Measurements from ENCODE around the gene GRID1.

Gene GRID1

DNA sequence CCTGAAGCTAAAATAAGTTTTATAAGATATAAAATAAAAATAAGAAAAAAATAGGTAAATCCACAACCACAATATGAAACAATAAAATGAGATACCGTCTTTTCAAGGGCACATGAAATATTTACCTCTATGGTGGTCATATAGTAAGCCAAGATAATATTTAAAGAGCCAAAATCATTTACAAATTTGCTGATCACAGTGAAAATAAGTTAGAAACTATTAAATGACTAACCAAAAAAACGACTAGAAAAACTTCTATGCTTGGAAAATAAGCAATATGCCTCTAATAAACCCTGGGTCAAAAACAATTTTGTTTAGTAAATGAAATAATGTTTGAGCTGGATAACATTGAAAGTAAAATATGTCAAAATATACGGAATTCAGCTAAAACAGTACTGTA is 535.2 kb downstream of the GRID1 start:
- Histone ChIP-seq H3K14ac (ENCODE audit: low read length in 2 of 2) (no peak overlapping the region), H3K23ac (ENCODE audit: low read length in 2 of 2) (no peak overlapping the region), H2AK5ac (ENCODE audit: low read length, severe bottlenecking) (no peak overlapping the region), H4K8ac (ENCODE audit: low read length) (no peak overlapping the region), H3K27ac (ENCODE audit: low read length, poor library complexity, severe bottlenecking) (no peak overlapping the region), H4K91ac (ENCODE audit: low read length) (no peak overlapping the region), H3K4me3 (ENCODE audit: insufficient read depth in 1 of 2, low read depth in 1 of 2, low read length in 2 of 2) (no peak overlapping the region), H3K4me1 (ENCODE audit: control insufficient read depth, insufficient read depth, low read depth, low read length) (no peaks in the 10 kb centered on the region), H3K4me2 (ENCODE audit: low read length, poor library complexity, severe bottlenecking) (no peak overlapping the region), H2BK15ac (ENCODE audit: low read depth, poor library complexity, severe bottlenecking) (no peak overlapping the region), H3K4ac (ENCODE audit: low read depth in 1 of 2, low read length in 2 of 2) (no peak overlapping the region), H3K36me3 (ENCODE audit: control insufficient read depth in 1 of 2, insufficient read depth in 2 of 2, low read depth in 1 of 2, low read length in 2 of 2) (no peaks in the 10 kb centered on the region), H2BK12ac (ENCODE audit: low read length in 2 of 2) (no peak overlapping the region), H3K27me3 (ENCODE audit: control insufficient read depth in 1 of 2, insufficient read depth in 1 of 2, low read length in 2 of 2) (no peaks in the 10 kb centered on the region), H3K9ac (ENCODE audit: low read length) (no peak overlapping the region), H3K18ac (ENCODE audit: low read depth in 1 of 2, low read length in 2 of 2) (no peak overlapping the region), H3K9me3 (ENCODE audit: control insufficient read depth, low read length) (peaks cover 48% of the 10 kb centered on the region), H2BK120ac (ENCODE audit: low read depth, low read length) (no peak overlapping the region), H2AFZ (ENCODE audit: low read depth, low read length) (no peak overlapping the region), H3K79me1 (replicated peaks; ENCODE audit: low read length, poor library complexity, severe bottlenecking) (no peaks in the 10 kb centered on the region), H2BK5ac (ENCODE audit: low read depth, low read length, poor library complexity, severe bottlenecking) (no peak overlapping the region)
- WGBS = no CpG with 5 or more reads among the region's 3 CpGs
- DNase-seq = no peak

DNA sequence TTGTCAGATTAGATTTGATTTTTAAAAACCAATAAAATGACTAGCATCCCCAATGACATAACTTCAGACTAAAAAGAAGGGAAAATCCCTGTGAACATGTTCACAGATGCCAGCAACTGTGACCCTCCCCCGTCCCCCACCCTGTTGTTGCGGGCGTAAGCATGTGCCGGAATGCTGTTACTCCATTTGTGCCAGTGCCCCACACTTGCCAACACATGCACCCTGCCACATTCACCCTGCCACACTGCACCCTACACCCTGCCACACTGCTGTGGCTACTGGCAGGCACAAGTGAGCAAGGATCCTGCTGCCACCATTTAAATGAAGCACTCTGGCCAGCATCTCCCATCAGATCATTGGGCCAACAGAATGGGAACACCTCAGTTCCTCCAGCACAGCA is 540.2 kb downstream of the GRID1 start:
- no peak overlapping the region for H2BK15ac ChIP-seq (ENCODE audit: low read depth, poor library complexity, severe bottlenecking)
- H3K23ac ChIP-seq (ENCODE audit: low read length in 2 of 2) = no peak overlapping the region
- H3K4me1 ChIP-seq (ENCODE audit: control insufficient read depth, insufficient read depth, low read depth, low read length) = no peaks in the 10 kb centered on the region
- no peaks in the 10 kb centered on the region for H3K27me3 ChIP-seq (ENCODE audit: control insufficient read depth in 1 of 2, insufficient read depth in 1 of 2, low read length in 2 of 2)
- H3K4me2 ChIP-seq (ENCODE audit: low read length, poor library complexity, severe bottlenecking) = no peak overlapping the region
- 81% methylated on average over 4 of the region's 4 CpGs for WGBS
- peaks cover 23% of the 10 kb centered on the region for H3K9me3 ChIP-seq (ENCODE audit: control insufficient read depth, low read length)
- H2BK5ac ChIP-seq (ENCODE audit: low read depth, low read length, poor library complexity, severe bottlenecking) = no peak overlapping the region
- no peak overlapping the region for H4K8ac ChIP-seq (ENCODE audit: low read length)
- no peaks in the 10 kb centered on the region for H3K36me3 ChIP-seq (ENCODE audit: control insufficient read depth in 1 of 2, insufficient read depth in 2 of 2, low read depth in 1 of 2, low read length in 2 of 2)
- no peak overlapping the region for H2BK120ac ChIP-seq (ENCODE audit: low read depth, low read length)
- no peaks in the 10 kb centered on the region for H3K79me1 ChIP-seq (replicated peaks; ENCODE audit: low read length, poor library complexity, severe bottlenecking)
- no peak for DNase-seq
- H3K27ac ChIP-seq (ENCODE audit: low read length, poor library complexity, severe bottlenecking) = no peak overlapping the region
- H3K4me3 ChIP-seq (ENCODE audit: insufficient read depth in 1 of 2, low read depth in 1 of 2, low read length in 2 of 2) = no peak overlapping the region
- no peak overlapping the region for H2BK12ac ChIP-seq (ENCODE audit: low read length in 2 of 2)
- H2AFZ ChIP-seq (ENCODE audit: low read depth, low read length) = no peak overlapping the region
- no peak overlapping the region for H3K14ac ChIP-seq (ENCODE audit: low read length in 2 of 2)
- no peak overlapping the region for H3K9ac ChIP-seq (ENCODE audit: low read length)
- no peak overlapping the region for H3K18ac ChIP-seq (ENCODE audit: low read depth in 1 of 2, low read length in 2 of 2)
- no peak overlapping the region for H3K4ac ChIP-seq (ENCODE audit: low read depth in 1 of 2, low read length in 2 of 2)
- H2AK5ac ChIP-seq (ENCODE audit: low read length, severe bottlenecking) = no peak overlapping the region
- no peak overlapping the region for H4K91ac ChIP-seq (ENCODE audit: low read length)

DNA sequence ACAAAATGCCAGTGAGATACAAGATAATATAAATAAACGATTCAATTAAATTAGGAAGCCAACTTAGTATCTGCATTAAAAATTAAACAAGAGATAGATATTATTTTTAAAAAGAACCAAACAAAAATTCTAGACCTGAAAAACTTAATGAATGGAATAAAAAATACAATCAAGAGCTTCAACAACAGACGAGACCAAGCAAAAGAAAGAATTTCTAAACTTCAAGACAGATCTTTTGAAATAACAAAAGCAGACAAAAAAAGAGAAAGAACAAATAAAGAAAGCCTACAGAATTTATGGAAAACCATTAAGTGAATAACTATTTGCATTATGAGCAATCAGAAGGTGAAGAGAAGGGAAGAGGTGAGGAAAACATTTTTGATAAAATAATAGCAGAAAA is 555.2 kb downstream of the GRID1 start:
- H2BK12ac ChIP-seq (ENCODE audit: low read length in 2 of 2) = no peak overlapping the region
- H2AK5ac ChIP-seq (ENCODE audit: low read length, severe bottlenecking) = no peak overlapping the region
- H3K4ac ChIP-seq (ENCODE audit: low read depth in 1 of 2, low read length in 2 of 2) = no peak overlapping the region
- no peak overlapping the region for H4K91ac ChIP-seq (ENCODE audit: low read length)
- H3K36me3 ChIP-seq (ENCODE audit: control insufficient read depth in 1 of 2, insufficient read depth in 2 of 2, low read depth in 1 of 2, low read length in 2 of 2) = no peaks in the 10 kb centered on the region
- no CpG with 5 or more reads among the region's 2 CpGs for WGBS
- H3K23ac ChIP-seq (ENCODE audit: low read length in 2 of 2) = no peak overlapping the region
- H3K4me3 ChIP-seq (ENCODE audit: insufficient read depth in 1 of 2, low read depth in 1 of 2, low read length in 2 of 2) = no peak overlapping the region
- H4K8ac ChIP-seq (ENCODE audit: low read length) = no peak overlapping the region
- no peak overlapping the region for H2BK120ac ChIP-seq (ENCODE audit: low read depth, low read length)
- H2BK5ac ChIP-seq (ENCODE audit: low read depth, low read length, poor library complexity, severe bottlenecking) = no peak overlapping the region
- H3K14ac ChIP-seq (ENCODE audit: low read length in 2 of 2) = no peak overlapping the region
- H3K27ac ChIP-seq (ENCODE audit: low read length, poor library complexity, severe bottlenecking) = no peak overlapping the region
- H2BK15ac ChIP-seq (ENCODE audit: low read depth, poor library complexity, severe bottlenecking) = no peak overlapping the region
- no peaks in the 10 kb centered on the region for H3K4me1 ChIP-seq (ENCODE audit: control insufficient read depth, insufficient read depth, low read depth, low read length)
- H3K79me1 ChIP-seq (replicated peaks; ENCODE audit: low read length, poor library complexity, severe bottlenecking) = no peaks in the 10 kb centered on the region
- H3K27me3 ChIP-seq (ENCODE audit: control insufficient read depth in 1 of 2, insufficient read depth in 1 of 2, low read length in 2 of 2) = no peaks in the 10 kb centered on the region
- DNase-seq = no peak
- H2AFZ ChIP-seq (ENCODE audit: low read depth, low read length) = no peak overlapping the region
- no peak overlapping the region for H3K9ac ChIP-seq (ENCODE audit: low read length)
- no peak overlapping the region for H3K4me2 ChIP-seq (ENCODE audit: low read length, poor library complexity, severe bottlenecking)
- H3K18ac ChIP-seq (ENCODE audit: low read depth in 1 of 2, low read length in 2 of 2) = no peak overlapping the region
- peaks cover 35% of the 10 kb centered on the region for H3K9me3 ChIP-seq (ENCODE audit: control insufficient read depth, low read length)

DNA sequence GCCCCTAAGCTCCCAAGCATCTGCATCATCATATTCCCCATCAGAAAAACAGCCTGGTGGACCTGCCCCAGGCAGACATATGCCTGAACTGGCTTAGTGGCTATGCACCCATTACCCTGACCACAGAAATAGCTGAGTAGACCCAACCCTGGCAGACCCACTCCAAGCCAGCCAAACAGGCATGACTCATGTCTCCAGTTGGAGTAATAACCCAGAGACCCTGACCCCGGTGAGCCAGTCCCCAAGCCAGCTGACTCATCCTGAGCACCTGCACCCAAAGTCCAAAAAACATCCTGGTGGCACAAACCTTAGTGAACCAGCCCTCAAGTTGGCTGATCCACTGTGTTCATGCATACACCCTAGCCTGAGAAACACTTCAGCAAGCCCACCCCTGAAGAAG is 555.9 kb downstream of the GRID1 start:
- Histone ChIP-seq H3K4me3 (ENCODE audit: insufficient read depth in 1 of 2, low read depth in 1 of 2, low read length in 2 of 2) (no peak overlapping the region), H2BK5ac (ENCODE audit: low read depth, low read length, poor library complexity, severe bottlenecking) (no peak overlapping the region), H3K18ac (ENCODE audit: low read depth in 1 of 2, low read length in 2 of 2) (no peak overlapping the region), H3K27me3 (ENCODE audit: control insufficient read depth in 1 of 2, insufficient read depth in 1 of 2, low read length in 2 of 2) (no peaks in the 10 kb centered on the region), H3K4me2 (ENCODE audit: low read length, poor library complexity, severe bottlenecking) (no peak overlapping the region), H2BK12ac (ENCODE audit: low read length in 2 of 2) (no peak overlapping the region), H3K23ac (ENCODE audit: low read length in 2 of 2) (no peak overlapping the region), H3K79me1 (replicated peaks; ENCODE audit: low read length, poor library complexity, severe bottlenecking) (no peaks in the 10 kb centered on the region), H3K36me3 (ENCODE audit: control insufficient read depth in 1 of 2, insufficient read depth in 2 of 2, low read depth in 1 of 2, low read length in 2 of 2) (no peaks in the 10 kb centered on the region), H4K8ac (ENCODE audit: low read length) (no peak overlapping the region), H2BK15ac (ENCODE audit: low read depth, poor library complexity, severe bottlenecking) (no peak overlapping the region), H2BK120ac (ENCODE audit: low read depth, low read length) (no peak overlapping the region), H3K4ac (ENCODE audit: low read depth in 1 of 2, low read length in 2 of 2) (no peak overlapping the region), H3K4me1 (ENCODE audit: control insufficient read depth, insufficient read depth, low read depth, low read length) (no peaks in the 10 kb centered on the region), H2AFZ (ENCODE audit: low read depth, low read length) (no peak overlapping the region), H3K9ac (ENCODE audit: low read length) (no peak overlapping the region), H3K9me3 (ENCODE audit: control insufficient read depth, low read length) (peaks cover 33% of the 10 kb centered on the region), H3K14ac (ENCODE audit: low read length in 2 of 2) (no peak overlapping the region), H2AK5ac (ENCODE audit: low read length, severe bottlenecking) (no peak overlapping the region), H4K91ac (ENCODE audit: low read length) (no peak overlapping the region), H3K27ac (ENCODE audit: low read length, poor library complexity, severe bottlenecking) (no peak overlapping the region)
- WGBS = 50% methylated on average over 1 of the region's 1 CpG
- DNase-seq = no peak

Measured in mesenchymal stem cell (in vitro differentiated cells and primary cell).